PC-3 (cell line): ENCODE data around the gene RND1. TPM values are rescaled to one million over a fixed set of nuclear protein-coding genes. Genes with fewer than 3 reads are reported as not detected.

Experiments
- ATAC-seq: fragments of 200-7000 bp; cut with Tn5 transposase; 2 replicates; pipeline ENCODE4 v1.9.1; 2020; ENCODE audit warnings: mild to moderate bottlenecking, moderate library complexity
- BruUV-seq: library from RNA; stranded (reverse); fragments of 400-500 nt; replicated peaks from 2 replicates; lab custom pipeline; 2021; lab: Mats Ljungman, UMichigan
- CTCF ChIA-PET: fragments of 300-600 bp; sonication (Branson Sonifier 250); formaldehyde crosslinking; loops from one replicate; lab custom pipeline; 2022; ENCODE audit warnings: antibody characterized with exemption; lab: Charles Lee
- POLR2A ChIA-PET: fragments of 300-600 bp; sonication (Branson Sonifier 250); formaldehyde crosslinking; loops from one replicate; lab custom pipeline; 2022; ENCODE audit warnings: antibody characterized with exemption; ENCODE audit not compliant: unreplicated experiment; lab: Charles Lee
- DNase-seq: peaks from one replicate; pipeline ENCODE4 v3.0.0-alpha.2; 2015
- H2AFZ ChIP-seq: fragments of 300-600 bp; sonication (generic); 2 replicates; pipeline ENCODE4 v1.6.0; 2016; ENCODE audit warnings: antibody characterized with exemption, low read length
- H3F3A ChIP-seq: fragments of 300-600 bp; sonication (generic); one replicate; pipeline ENCODE4 v1.6.0; 2017; ENCODE audit warnings: antibody characterized with exemption, low read length, control low read depth, mild to moderate bottlenecking; ENCODE audit not compliant: unreplicated experiment
- H3K27ac ChIP-seq: fragments of 300-600 bp; sonication (generic); 2 replicates; pipeline ENCODE4 v1.5.1; 2016; ENCODE audit warnings: mild to moderate bottlenecking, low read length
- H3K27me3 ChIP-seq: fragments of 300-600 bp; sonication (generic); 2 replicates; pipeline ENCODE4 v1.6.1; 2016; ENCODE audit warnings: low read length, mixed read lengths
- H3K36me3 ChIP-seq: fragments of 300-600 bp; sonication (generic); 2 replicates; pipeline ENCODE4 v1.6.1; 2016; ENCODE audit warnings: low read depth, mixed run types, low read length, mixed read lengths
- H3K4me1 ChIP-seq: fragments of 300-600 bp; sonication (generic); 2 replicates; pipeline ENCODE4 v1.5.1; 2016; ENCODE audit warnings: low read length; ENCODE audit not compliant: insufficient read depth
- H3K4me2 ChIP-seq: fragments of 300-600 bp; sonication (generic); 2 replicates; pipeline ENCODE4 v1.6.0; 2016; ENCODE audit warnings: low read length
- H3K4me3 ChIP-seq: fragments of 300-600 bp; sonication (generic); 2 replicates; pipeline ENCODE4 v1.5.1; 2016; ENCODE audit warnings: mild to moderate bottlenecking, low read length, mixed read lengths
- H3K79me2 ChIP-seq: fragments of 300-600 bp; sonication (generic); 2 replicates; pipeline ENCODE4 v1.6.1; 2017; ENCODE audit warnings: low read length, mixed read lengths
- H3K9ac ChIP-seq: fragments of 300-600 bp; sonication (generic); 2 replicates; pipeline ENCODE4 v1.6.0; 2016; ENCODE audit warnings: mild to moderate bottlenecking, low read length
- H3K9me2 ChIP-seq: fragments of 300-600 bp; sonication (generic); replicated peaks from 2 replicates; pipeline ENCODE4 v1.6.1; 2016; ENCODE audit warnings: mixed run types, low read length, mixed read lengths
- H3K9me3 ChIP-seq: fragments of 300-600 bp; sonication (generic); 2 replicates; pipeline ENCODE4 v1.6.1; 2016; ENCODE audit warnings: low read length, mixed read lengths
- H4K20me1 ChIP-seq: fragments of 300-600 bp; sonication (generic); 2 replicates; pipeline ENCODE4 v1.6.1; 2016; ENCODE audit warnings: low read length, mixed read lengths
- EZH2 ChIP-seq: fragments of 300-600 bp; sonication (generic); IDR thresholded peaks from one replicate; pipeline ENCODE4 v1.6.1; 2017; ENCODE audit warnings: antibody characterized with exemption, mild to moderate bottlenecking, low read length; ENCODE audit not compliant: unreplicated experiment
- intact Hi-C: fragments of 100-400 bp; cut with micrococcal nuclease; formaldehyde crosslinking; loops from 2 replicates; pipeline ENCODE4 v1.9.0; 2023
- total RNA-seq: library from RNA; depleted of rRNA; stranded (reverse); fragments of >200 nt; gene quantifications from 2 replicates; pipeline ENCODE4 v1.2.3, GENCODE V29; 2014; rRNA removed
- TF ChIP-seq, protein P1 (sequence below): fragments of 300-600 bp; sonication (generic); conservative IDR thresholded peaks from 2 replicates; pipeline ENCODE4 v1.5.1; 2017; ENCODE audit warnings: antibody characterized with exemption, low read depth, mild to moderate bottlenecking, low read length

Gene RND1
- total RNA-seq, 1 experiment from 2014 or later, result 8.3 TPM

DNA sequence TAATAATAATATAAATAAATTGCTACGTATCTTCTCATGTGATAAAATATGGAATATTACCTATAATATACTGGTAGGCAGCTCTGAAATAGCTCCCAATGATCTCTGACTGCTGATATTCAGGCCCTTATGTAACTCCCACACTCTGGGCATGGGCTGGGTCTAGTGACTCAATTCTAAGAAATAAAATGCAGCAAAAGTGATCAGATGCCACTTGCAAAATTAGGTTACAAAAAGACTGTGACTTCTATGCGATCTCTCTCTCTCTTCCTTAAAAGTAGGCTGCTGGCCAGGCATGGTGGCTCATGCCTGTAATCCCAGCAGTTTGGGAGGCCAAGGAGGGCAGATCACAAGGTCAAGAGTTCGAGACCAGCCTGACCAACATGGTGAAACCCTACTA lies 57.7 kb downstream of the RND1 start:
- Histone ChIP-seq H3K27me3 (no peaks in the 10 kb centered on the region), H3F3A (no peaks in the 10 kb centered on the region), H3K27ac (no peak overlapping the region), H3K9me3 (no peaks in the 10 kb centered on the region), H3K4me3 (no peak overlapping the region), H3K4me1 (peaks cover 11% of the 10 kb centered on the region), H3K4me2 (no peak overlapping the region), H3K9me2 (no peaks in the 10 kb centered on the region), H4K20me1 (no peaks in the 10 kb centered on the region), H3K9ac (no peak overlapping the region), H3K79me2 (no peaks in the 10 kb centered on the region), H2AFZ (no peak overlapping the region), H3K36me3 (no peaks in the 10 kb centered on the region)
- CTCF ChIA-PET, result no interaction called here
- no TSS peak for BruUV-seq
- POLR2A ChIA-PET, result no interaction called here
- ATAC-seq, result no peak
- no peak for DNase-seq
- intact Hi-C loops, result no loop called here
- TF ChIP-seq, protein P1, sequence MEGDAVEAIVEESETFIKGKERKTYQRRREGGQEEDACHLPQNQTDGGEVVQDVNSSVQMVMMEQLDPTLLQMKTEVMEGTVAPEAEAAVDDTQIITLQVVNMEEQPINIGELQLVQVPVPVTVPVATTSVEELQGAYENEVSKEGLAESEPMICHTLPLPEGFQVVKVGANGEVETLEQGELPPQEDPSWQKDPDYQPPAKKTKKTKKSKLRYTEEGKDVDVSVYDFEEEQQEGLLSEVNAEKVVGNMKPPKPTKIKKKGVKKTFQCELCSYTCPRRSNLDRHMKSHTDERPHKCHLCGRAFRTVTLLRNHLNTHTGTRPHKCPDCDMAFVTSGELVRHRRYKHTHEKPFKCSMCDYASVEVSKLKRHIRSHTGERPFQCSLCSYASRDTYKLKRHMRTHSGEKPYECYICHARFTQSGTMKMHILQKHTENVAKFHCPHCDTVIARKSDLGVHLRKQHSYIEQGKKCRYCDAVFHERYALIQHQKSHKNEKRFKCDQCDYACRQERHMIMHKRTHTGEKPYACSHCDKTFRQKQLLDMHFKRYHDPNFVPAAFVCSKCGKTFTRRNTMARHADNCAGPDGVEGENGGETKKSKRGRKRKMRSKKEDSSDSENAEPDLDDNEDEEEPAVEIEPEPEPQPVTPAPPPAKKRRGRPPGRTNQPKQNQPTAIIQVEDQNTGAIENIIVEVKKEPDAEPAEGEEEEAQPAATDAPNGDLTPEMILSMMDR, result no peak
- no peak for TF ChIP-seq EZH2

Other genes starting within 250 kb of the RND1 start
- gene KANSL2, start 183.6 kb downstream of the RND1 start, total RNA-seq, result 33.3 and 33.4 TPM in 2 replicates
- 15.1 and 20.7 TPM in 2 replicates for gene CCNT1, start 149.2 kb downstream of the RND1 start, total RNA-seq
- gene ADCY6, start 76.8 kb downstream of the RND1 start, total RNA-seq, result 19.0 and 24.4 TPM in 2 replicates
- gene CACNB3, start 47.4 kb downstream of the RND1 start, total RNA-seq, result 21.4 and 32.9 TPM in 2 replicates
- 102 and 105 TPM in 2 replicates for gene DDX23, start 13.7 kb downstream of the RND1 start, total RNA-seq
- gene FKBP11, start 59.6 kb upstream of the RND1 start, total RNA-seq, result 9.7 and 16.4 TPM in 2 replicates
- 85.5 and 93.0 TPM in 2 replicates for gene ARF3, start 91.6 kb upstream of the RND1 start, total RNA-seq
- gene WNT10B, start 105.9 kb upstream of the RND1 start, total RNA-seq, result 3.7 and 7.4 TPM in 2 replicates
- not detected in 2 replicates for gene WNT1, start 112.5 kb upstream of the RND1 start, total RNA-seq
- gene DDN, start 133.5 kb upstream of the RND1 start, total RNA-seq, result 3.5 and 5.6 TPM in 2 replicates
- 62.1 and 66.5 TPM in 2 replicates for gene PRKAG1, start 152.9 kb upstream of the RND1 start, total RNA-seq
- gene KMT2D, start 194.9 kb upstream of the RND1 start, total RNA-seq, result 41.9 and 51.7 TPM in 2 replicates
- gene RHEBL1, start 204.1 kb upstream of the RND1 start, total RNA-seq, result 4.2 and 5.0 TPM in 2 replicates
- gene DHH, start 228.9 kb upstream of the RND1 start, total RNA-seq, result 0.04 and 0.23 TPM in 2 replicates
- 17.1 and 18.5 TPM in 2 replicates for gene LMBR1L, start 245.0 kb upstream of the RND1 start, total RNA-seq